SHP77 (cell line): ENCODE measurements around the gene SCAMP4.
"Not testable (repeated sequence)": the region's sequence is repeated elsewhere in the genome, so short reads cannot be mapped to it uniquely, and the experiment has no call there.

Experiments
- DNase-seq, 2 experiments: peaks; one replicate each; lab custom pipeline; 2025; lab: John Stamatoyannopoulos, UW

Gene SCAMP4

DNA sequence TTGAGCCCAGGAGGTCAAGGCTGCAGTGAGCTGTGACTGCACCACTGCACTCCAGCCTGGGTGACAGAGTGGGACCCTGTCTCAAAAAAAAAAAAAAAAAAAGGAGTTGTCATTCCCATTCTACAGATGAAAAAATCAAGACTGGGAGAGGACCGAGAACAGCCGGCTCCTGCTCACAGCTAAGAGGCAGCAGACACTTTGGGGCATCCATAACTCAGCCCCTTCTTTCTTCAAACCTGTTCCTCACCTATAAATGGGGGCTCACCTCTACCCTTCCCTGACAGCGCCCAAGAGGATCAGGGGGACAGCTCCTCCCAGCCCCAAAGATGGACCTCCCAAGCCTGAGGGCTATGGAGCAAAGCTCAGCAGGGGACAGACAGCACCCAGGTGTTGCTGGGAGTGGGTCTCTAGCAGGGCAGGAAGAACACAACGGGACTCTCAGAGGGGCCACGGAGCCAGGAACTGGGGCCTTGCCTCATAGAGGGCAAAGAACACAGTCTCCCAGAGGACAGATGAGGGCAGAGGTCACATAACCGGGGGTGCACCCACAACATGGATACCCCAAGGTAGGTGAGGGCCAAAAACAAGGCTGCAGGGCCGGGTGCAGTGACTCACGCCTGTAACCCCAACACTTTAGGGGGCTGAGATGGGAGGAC lies 38.4 kb upstream of the SCAMP4 start:
- no peak for DNase-seq

DNA sequence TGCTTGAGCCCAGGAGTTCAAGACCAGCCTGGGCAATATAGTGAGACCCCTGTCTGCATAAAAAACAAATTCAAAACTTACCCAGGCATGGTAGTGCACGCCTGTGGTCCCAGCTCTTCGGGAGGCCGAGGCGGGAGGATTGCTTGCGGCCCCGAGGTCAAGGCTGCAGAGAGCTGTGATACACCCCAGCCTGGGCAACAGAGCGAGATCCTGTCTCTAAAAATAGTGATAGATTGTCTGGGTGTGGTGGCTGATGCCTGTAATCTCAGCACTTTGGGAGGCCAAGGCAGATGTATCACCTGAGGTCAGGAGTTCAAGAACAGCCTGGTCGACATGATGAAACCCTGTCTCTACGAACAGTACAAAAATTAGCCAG lies 37.9 kb upstream of the SCAMP4 start:
- DNase-seq: no peak

DNA sequence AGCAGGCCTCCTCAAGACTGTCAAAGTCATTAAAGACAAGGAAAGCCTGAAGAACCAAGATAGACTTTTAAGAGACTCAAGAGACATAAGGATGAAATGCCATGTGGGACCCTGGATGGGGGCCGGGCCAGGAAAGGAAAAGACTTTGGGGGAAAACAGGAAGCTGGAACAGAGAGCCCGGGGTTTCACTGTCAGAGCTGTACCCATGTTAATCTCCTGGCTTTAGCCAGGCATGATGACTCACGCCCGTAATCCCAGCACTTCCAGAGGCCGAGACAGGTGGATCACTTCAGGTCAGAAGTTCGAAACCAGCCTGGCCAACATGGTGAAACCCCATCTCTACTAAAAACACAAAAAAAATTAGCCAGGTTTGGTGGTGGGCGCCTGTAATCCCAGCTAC lies 36.2 kb upstream of the SCAMP4 start:
- no peak for DNase-seq

DNA sequence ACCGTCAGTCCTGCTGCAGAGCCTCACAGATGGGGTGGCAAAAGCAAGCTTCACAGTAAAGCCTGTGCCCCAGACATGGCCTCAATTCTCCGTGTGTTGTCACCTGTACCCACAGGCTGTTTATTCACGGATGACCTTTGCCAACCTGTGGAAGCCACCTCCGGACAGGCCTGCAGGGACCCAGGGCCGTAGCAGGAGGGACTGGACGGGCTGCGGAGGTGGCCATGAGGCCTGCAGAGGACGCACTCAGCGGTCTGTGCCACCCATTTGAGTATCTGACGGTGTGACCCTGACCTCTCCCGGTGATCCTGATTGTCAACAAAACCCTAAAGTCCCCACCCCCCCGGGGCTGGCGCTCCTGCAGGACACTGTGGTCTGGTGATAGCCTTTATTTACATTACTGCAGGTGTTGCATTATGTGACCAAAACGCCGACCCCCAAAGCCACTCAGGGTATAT lies 34.0 kb upstream of the SCAMP4 start:
- DNase-seq: no peak

DNA sequence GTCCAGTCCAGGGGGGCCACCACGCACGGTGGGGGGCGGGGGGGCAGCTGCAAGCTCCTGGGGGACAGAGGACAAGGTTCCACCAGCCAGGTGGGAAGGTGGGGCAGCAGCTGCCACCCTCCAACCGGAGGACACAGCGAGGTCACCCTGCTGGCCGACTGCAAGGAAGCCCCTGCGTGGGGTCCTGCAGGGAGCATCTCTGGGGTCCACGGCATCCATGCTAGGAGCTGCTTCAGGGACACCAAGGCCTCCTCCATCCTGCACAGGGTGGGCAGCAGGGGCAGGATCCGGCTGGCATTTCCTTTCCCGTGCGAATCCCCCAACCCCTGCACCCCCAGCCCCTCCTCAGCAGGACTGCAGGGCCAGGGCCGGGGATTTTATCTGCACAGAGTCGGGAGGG lies 33.6 kb upstream of the SCAMP4 start:
- DNase-seq: no peak

DNA sequence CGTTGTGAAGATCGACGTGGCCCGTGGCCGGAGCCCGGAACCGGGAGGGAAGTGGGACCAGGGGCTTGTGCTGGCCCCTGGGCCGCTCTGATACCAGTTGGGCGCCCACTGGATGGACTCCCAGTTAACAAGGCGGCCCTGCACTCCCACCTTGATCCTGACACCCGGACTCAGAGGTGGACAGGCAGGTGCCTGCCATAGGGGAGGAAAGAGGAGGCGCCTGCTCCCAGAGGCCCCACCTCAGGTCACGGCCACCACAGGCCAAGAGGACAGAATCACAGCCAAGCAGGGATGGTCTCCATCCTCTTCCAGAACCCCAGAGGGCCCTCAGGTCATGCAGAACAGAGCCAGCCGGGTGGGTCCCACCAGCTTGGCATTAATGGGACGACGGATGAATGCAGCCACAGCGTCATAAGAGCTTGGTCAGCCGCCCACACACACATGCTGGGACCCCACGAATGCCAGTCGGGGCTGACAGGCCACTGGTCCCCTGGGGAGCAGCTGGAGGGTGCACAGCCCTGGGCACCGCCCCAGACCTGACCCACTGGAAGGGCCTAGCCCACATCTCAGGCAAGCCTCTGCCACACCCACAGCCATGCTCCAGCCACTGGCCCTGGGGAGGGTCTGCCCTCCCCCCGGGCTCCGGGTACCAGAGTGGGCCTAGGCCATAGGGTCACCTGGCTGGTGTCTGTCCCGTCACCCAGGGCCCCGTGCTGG lies 32.2 kb upstream of the SCAMP4 start:
- no peak for DNase-seq

DNA sequence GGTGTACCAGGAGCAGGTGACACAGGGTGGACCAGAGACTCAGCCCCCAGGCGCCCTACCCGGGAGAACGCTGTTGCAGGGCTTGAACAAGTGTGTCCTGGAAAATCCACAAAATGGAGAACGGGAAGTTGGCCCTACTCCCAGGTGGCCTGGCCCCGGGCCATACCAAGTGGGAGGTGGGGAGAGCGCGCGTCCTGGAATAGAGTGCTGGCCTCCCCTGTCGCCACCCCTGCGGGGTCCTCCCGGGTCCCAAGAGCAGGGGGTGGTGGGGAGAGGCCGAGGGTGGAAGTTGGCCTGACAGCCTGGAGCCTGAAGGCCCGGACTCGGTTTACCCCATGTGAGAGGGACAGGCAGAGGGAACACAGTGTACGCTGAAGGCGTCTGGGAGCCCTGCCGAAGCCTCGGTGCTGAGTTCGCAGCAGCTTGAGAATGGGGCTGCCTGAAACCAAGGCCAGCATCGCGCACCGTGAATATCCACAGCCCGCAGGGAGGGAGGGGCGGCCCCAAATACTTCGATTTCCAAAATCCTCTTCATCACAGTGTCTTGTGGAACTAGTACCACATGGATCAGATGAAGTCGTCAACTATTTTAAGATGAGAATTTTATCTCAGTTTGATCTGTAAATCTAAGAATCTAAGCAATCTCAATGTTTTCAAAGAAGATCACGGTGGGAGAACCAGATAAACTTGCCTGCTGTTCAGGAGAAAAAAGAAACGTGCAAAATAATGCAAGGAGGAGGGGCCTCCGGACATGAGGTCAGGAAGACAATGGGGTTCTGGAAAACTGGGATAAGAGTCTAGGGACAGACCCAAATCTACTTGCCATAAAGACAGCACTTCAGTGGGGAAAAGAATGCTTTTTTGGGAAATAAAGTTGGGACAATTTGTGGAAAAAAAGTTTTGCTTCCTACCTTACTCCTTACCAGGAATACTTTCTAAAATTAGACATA lies 31.4 kb upstream of the SCAMP4 start:
- DNase-seq: peak; percentile 50 to 57

DNA sequence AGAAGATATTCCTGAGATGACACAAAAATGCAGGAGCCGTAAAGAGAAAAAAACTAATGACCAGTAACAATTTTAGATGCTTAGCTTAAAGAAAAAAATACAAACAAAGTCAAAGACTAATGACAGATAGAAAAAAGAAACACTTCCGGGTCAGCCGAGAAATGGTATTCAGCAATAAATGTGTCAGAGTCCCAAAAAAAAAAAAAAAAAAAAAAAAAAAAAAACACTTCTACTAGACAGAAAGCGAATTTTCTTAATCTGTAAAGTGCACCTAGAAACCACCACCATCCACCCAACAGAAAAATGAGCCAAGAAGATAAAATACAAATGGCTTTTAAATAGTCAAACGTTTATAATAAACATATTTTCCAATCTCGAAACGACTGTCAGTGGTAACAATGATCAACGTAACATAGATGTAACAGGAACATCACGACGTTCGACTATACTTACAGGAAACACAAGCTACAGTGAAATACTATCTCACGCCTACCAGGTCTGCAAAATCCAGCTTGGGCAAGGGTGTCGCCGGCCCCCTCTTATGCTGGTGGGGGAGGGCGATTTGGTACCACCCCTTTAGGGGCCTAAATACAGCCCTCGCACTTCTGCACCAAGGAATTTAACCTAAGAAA lies 30.5 kb upstream of the SCAMP4 start:
- DNase-seq: no peak

DNA sequence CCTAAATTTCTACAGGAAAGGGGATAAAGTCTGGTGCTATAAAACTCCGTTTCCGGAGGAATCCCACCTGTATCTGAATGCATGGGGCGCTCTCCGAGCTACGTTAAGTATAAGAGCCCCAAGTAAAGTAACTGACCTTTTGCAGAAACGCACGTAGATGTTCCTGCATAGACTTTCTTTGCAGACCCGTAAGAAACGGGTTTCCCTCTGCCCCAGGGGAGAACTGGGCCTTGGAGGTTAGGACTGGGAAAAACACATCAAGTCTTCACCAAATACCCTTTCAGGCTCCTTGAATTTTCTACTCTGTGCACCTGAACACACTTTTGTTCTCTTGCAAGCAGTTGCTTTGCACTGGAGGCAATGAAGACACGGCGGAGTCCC lies 29.9 kb upstream of the SCAMP4 start:
- DNase-seq: not testable (repeated sequence)

DNA sequence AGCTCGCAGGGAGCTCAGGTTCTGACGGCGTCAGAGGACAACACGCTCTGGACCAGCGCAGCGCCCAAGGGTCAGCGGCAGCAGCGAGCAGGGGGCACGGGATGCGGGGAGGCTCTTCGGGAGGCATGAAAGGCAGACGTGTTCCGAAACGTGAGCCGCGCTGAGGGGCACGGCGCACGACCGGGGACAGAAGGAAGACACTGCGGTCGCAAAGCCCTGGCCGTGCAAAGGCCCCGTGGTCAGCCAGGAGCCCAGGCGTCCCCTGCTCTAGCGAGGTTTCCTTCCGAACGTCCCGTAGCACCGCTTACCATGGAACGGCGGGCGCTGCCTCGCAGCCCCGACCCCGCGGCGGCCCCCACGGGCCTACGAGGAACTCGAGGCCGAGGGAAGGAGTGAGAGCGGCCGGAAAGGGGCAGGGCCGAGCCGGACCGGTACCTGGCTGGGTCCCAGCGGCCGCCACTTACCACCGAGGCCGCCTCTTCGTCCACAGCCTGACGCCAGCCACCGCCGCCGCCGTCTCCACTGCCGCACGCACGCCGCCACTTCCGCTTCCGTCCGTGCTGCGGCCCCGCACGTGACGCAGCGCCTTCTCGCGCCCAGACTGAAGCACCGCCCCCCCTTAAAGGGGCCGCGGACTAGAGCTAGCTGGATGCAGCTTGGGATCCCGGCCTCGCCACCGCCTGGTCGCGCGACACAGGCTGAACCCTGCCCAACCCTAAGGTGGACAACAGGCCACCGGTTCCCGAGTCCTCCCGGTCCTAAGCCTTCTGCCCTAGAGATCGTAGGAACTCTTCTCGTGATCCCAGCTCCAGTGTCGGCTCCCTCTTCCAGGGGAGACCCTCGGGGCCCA lies 29.3 kb upstream of the SCAMP4 start:
- peak; percentile 87 to 92 for DNase-seq

DNA sequence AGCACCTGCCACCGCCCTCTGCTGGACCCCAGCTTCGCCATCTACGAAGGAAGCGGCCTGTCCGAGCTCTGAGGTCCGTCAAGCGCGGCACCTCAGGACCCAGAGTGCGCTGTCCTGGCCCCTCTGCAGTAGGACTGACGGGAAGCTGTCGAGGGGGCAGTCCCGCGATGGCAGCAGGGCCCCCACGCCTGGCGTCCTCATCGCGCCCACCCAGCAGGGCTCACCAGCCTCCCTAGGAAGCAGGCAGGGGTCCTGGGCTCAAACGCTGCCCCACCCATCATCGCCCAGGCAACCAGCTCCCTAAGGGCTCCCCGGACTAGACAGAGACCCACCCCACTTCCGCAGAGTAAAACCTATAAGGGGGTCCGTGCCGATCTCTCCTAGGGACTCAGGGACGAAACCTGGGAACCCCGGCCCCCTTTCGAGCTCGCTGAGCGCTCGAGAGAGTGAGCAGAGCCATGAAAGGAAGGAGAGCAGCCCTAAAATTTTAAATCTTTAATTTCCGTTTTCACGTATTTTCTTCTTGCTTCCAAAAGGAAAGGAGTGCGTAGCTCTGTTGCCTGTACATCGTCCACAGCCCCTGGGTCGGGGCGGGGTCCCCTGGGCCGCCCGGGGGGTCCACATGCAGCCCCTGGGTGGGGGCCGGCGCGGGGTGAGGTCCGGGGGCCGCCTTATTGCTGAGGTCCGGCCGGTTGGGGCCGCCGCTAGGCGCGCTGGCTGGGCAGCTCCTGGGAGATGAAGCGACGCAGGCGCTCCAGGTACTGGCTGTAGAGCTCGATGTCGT lies 28.5 kb upstream of the SCAMP4 start:
- DNase-seq: not testable (repeated sequence)

DNA sequence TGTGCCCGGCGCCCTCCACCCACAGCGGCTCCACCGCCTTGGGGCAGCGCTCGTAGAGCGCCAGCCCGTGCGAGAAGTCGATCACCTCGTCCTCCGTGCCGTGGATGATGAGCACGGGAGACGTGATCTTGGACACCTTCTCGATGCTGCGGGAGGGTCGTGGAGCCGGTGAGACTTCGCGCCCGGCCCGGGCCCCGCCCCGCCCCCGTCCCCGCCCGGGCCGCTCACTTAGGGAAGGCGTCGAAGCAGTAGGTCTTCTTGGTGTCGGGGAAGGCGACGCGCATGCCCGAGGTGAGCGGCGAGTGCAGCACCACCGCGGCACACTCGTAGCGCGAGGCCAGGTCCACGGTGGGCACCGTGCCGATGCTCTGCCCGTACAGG lies 27.9 kb upstream of the SCAMP4 start:
- not testable (repeated sequence) for DNase-seq

DNA sequence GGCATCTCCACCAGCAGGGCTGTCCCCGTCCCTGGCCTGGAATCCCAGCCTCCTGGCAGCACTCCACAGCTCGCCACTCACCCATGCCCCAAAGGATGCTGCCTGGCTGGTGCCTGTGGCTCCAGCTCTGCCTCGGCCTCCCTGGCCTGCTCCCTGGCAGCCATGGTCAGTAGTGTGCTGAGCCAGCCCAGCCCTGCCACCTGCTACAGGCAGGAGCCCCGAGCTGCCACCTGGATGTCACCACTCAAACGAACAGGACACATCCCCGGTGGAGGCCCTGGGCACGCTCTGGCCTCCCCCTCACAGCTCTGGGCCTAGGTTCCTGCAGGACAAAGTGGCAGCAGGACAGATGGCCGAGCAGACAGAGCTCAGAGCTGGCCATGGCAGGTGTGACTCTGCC lies 26.6 kb upstream of the SCAMP4 start:
- not testable (repeated sequence) for DNase-seq

DNA sequence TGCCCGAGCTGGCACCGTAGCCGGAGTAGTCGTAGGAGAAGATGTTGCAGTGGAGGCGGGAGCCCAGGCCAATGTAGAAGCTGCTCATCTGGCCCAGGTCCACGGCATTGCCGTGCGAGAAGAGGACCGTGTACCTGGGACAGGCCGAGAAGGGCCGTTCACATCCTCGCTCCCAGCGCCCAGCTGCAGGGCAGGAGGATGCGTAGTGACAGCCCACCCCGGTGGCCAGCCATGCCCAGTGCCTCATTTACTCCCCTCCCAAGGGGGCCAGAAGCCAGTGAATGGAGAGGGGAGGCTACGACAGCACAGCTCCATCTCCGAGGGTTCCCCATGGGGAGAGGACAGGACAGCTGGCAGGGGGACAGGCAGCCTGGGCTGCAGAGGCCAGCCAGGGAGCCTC lies 25.2 kb upstream of the SCAMP4 start:
- DNase-seq: not testable (repeated sequence)

DNA sequence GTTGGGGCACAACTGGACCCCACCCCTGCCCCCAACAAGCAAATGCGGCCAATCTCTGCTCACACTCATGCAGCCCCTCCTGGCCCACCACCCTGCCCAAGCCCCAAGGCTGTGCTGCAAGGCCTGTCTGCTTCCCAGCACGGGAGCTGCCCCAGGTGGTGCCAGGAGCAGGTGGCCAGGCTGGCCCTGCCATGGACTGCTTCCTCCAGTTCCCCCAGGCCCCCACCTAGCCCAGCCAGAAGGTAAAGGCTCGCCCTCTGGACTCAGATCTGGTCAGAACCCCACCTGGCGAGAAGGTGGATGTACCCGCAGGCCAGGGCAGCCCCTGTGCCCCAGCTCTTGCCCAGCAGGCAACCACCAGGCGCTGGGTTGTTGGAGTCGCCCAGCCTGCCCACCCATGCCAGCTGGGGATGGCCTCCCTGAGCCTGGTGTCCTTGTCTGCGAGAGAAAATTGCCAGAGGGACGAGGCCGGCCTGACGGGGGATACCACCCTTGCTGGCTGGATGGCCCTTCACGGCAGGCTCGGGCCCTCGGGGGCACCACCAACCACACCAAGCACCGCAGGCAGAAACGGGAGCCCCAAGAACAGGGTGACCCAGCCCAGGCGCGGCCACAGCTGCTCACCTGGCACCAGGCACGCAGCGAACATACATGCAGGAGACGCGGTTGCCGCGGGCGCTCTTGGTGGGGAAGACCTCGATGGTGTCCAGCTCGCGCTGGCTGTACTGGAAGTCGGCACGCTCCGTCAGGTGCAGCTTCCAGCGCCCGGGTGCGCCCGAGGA lies 24.4 kb upstream of the SCAMP4 start:
- DNase-seq: no peak

DNA sequence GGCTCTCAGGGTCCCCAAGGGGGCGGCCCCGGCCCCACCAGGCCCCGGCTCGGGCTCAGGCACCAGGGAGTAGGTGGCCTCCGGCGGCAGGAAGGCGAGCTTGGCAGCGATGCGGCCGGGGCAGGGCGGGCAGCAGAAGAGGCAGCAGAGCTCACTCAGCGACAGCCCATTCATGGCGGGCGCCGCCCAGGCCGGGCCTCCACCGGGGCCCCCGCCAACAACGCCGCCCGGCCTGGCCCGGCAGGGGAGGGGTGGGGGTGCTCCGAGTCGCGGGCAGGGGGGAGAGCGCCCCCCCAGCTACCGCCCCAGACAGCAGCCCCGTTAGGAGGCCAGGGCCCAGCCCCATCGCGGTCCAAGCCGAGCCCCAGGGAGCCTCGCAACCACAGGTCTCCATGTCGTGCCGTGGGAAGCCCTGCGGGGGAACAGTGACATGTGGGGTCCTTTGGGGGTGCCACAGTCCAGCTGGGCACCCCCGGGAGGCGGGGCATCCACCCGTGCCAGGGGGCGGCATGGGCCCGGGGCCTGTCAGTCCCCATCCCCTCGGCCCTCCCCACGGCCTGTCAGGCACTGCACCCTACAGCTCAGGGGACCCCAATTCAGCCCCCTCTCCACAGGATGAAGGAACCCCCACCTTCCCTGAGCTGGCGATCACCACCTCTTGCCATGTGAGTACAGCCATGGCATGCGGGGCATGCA lies 23.7 kb upstream of the SCAMP4 start:
- not testable (repeated sequence) for DNase-seq

DNA sequence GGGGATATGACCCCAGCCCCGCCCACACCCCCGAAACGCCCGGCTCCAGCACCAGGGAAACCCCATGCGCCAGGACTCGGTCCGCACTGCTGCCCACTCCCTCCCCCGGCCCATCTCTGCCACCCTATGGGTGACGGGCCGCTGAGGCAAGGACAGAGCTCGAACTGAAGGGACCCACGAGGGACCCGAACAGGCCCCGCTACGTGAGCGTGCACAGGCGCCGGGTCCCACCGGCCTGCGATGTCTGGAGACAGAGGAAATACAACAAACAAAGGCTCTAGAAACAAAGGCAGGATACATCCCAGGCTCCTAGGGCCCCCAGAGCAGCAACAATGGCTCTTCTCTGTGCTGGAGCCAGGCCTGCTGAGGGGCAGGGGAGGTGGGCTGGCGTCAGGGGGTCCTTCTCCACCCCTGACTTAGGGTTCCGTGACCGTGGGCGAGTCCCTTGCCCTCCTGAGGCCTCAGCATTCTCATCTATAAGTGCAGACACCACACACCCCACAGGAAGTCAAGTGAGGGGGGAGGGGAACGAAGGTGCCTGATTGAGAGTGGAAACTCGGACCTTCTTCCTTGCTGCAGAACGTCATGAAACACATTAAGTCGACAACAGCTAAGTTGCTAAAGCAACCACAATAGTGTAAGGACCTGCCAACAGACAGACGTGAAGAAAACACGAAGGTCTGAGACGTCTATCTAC lies 23.0 kb upstream of the SCAMP4 start:
- no peak for DNase-seq
